ENCODE data around the gene ELP4.

The ELP4 gene

DNA sequence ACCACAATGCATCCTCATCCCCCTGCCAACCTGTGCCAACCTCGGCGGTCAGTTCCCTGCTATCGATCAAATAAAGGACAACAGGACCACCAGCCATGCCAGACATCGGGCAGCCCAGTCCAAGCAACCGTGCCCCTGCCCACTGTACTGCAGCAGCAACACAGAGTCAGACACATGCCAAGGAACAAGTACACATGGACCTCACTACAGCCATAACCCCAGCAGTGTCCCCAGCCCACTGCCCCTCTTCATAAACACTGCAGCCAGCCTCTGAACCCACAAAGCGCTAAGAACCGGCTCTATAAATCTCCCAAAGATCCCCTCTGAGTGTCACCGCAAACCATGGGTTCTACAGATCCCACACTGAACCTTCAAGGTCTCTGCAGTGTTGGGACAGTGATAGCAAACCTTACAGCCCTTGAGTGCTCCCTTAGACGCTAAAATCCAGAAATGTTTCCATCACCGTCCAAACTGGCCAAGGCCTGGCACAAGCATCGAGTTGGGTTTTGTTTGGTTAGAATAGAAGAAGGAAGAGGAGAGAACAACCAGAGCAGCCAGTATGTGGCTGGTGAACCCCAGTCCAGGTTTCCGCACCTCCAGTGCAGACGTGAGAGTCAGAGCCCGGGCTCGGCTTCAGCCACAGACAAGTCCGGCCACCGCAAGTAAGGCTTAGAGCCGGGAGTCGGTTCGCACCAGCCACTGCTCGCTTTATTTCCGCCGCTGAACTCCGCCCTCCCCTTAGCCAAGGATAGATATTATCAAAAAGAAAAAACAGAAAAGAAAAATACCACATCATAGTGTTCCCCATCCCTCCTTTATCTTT, 293.6 kb downstream of the ELP4 start:
- no peak for DNase-seq

DNA sequence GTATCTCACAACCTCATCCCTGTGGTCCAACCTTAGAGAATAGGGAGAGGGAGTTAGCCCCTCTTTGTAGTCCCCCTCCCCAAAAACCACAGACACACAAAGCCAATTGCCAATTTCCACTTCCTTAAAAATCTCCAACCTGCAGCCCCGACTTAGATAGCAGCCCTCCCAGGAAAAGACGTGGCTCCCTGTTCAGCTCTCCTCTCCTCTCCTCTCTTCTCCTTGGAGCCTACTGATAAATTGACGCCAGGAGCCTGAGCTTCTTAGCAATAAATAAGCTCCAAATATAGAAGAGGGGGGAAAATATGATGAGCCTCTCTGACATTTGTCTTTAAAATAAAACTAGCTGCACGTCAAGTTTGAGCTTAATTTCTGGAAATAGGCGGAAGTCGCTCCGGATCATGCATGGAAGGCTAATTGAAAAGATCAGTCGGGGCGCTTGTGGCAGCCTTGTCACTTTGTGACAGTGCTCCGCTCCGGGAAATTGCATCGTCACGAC, 294.3 kb downstream of the ELP4 start:
- DNase-seq: no peak

DNA sequence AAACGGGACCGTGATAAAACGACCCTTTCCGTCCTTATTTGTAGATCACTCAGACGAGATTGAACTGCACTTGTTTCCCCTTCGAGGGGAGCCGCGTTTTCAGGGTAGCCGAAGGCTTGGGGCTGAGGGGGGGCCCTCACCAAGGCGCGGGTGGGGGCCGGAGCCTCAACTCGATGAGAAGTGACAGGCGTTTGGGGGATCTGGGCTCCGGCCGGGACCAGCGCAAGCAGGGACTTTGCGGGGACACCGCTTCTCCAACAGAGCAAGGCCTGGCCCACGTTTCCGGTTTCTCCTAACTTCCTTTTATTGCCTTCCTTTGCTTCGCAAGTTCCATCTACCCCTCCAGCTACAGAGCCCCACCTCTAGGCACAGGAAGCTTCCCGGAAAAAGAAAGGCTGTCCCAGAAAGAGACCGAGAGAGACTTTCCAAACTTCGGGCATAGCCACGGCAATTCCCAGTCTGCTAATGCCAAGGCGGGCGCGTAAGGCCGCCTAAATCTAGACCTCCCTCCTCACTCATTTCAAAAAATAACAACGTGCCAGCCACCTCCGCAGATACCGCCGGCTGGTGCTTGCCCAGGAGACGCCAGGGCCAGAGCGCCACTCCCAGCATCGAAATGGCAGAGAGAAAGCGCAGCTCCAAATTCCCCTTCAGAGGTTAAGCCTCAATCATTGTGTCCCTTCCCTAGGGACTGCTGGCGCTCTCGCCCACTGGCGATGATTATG, 294.9 kb downstream of the ELP4 start:
- no peak for DNase-seq

DNA sequence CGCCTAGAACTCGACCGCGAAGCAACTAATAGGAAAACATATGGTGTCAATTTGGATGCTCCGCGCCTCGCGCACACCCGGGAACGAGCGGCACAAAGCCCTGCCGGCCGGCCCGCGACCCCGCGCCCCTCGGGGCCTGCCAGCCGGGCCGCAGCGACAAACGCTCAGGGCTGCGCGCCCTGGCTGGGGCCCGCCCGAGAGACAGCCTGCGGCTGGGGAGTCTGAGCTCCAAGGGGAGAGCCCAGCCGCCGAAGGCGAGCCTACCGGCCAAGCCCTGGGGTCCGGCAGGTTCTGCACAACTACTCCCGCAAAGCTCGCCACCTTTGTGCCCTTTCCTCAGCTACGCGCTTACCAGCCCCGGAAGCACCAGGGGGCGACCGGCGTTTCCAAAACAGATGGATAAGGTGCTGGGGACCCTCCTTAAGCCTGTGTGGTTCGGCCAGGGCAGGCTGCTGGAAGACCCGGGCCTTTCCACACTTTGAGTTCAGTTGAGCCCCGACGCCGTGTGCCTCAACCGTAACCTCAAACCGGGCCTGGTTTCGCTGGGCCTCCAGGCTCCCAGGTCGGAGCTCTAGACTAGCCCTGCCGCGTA, 295.6 kb downstream of the ELP4 start:
- DNase-seq: no peak

DNA sequence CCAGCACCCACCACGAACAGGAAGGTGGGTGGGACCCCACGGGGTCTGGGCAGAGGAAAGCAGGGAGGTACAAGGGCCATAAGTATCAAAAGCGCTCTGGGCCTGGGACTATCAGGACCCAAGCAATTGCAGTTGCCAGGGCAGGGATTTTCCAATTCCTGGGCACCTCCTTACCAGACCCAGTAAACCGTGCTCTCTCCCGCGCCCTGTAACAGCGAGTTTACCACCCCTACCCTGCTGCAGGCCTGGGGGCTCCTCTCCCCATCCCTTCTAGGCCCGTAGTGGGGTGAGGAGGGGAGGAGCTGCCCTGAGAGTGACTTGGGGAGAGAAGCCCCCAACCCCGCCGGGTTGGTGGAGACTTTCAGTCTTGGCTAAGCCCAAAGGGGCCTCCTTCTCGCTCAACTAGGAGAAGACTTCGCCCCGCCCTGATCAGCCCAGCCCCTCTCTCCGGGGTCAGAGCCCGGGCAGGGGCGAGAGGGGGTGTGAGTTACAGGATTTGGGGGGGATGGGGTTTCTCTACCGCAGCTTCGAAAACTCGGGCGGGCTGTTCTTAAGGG, 296.1 kb downstream of the ELP4 start:
- DNase-seq: no peak

DNA sequence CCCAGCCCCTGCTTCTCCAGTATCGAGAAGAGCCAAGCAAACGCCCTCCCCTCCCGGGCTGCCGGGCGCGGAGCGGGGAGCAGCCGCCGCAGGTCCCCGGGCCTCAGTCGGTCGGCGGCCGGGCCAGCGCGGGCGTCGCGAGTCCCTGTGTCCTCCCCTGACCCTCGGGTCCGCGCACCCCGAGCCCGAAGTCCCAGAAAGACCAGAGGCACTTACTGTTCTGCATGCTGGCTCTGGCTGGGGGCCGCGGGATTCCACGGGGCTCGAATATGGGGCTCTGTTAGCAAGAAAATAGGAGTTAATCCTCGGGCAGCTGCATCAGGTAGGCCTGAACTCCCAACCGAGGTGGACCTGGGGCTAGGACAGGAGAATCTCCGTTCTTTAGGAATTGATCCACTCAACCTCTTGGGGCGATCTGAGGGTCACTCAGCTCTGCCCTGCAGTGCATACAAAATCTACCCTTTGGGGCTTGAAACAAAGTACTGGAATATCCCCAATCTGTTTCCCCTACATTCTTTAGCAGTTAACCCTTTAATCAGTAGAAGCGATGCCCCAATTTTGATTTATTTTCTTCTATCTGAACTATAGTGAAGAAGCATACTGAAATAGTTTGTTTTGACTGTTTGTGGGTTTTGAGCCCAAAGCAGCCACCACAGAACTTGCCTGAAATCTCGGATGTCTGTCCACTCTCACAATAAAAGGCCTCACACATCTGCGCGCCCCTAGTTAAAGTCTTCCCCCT, 296.8 kb downstream of the ELP4 start:
- no peak for DNase-seq

DNA sequence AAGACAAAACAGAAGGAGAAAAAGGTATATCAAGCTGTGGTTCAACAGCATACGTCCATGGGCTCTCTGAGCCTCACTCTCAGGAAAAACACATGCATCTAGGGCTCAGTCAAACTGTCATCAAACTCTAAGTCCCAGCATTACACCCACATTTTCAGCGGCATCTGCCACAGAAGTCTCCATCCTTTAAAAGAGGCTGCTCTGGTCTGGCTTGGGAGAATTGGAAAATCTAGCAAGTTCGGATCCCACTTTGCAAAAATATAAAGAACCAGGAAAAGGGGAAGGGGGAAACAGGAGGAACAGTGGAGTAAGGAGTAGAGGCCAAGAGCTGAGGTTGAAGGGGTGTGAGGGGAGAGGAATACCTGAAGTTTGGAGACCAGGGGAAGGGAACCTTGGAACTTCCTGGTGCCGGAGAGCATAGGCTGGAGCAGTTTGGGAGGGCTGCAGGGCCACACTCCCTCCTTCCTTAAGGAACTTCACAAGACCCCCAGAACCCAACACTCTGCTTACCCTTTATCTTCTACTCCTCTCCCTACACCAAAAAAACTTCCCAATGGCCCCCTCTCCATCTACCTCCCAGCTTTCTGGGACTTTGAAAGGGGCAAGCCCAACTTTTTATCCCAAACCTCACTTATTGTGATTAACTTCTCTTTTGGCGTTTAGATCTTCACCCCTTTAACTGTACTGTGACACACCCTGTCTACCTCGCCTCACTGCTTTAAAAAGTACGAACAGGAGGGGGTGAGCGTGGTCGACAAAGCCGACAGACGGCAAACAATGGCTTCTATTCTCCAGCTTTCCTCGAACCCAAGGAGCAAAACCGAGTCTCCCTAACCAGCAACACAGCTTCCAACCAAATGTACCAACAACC, 297.6 kb downstream of the ELP4 start:
- DNase-seq: no peak

DNA sequence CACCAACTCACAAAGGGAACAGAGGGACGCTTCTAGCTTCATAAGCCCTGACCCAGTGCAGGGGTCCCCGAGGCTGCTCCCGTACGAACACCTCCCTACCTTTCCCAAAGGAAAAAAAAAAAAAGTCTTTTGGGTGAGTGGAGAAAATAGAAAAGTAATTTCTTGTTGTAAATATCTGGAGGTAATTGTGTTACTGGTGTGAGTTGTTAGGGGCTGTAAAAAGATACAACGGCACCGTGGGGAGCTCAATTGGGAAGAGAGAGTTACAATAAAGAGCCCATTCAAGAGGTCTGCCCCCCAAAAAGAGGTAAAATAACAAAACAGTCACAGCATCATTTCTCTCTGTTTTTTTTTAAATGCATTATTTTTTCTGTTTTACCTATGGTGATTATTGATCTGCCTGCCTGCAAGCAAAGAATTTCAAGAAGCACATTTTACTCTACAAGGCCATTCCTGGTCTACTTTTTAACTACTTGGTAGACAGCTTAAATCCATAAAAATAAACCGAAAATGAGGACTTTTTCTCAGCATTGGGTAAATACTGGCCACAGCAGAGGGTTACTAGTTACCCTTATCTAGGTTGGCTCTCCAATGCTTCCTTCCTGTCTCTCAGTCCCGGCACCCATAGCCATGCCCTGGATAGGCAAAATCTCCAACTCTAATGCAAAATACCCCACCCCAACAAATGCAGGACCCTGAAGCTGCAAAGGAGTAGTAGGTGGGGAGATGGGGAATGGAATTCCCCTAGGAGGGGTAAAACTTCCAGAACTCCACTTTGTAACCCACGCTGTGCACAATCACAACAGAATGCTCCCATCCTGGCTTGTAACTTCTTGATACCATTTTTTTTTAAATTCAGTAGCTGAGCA, 298.5 kb downstream of the ELP4 start:
- DNase-seq: no peak

DNA sequence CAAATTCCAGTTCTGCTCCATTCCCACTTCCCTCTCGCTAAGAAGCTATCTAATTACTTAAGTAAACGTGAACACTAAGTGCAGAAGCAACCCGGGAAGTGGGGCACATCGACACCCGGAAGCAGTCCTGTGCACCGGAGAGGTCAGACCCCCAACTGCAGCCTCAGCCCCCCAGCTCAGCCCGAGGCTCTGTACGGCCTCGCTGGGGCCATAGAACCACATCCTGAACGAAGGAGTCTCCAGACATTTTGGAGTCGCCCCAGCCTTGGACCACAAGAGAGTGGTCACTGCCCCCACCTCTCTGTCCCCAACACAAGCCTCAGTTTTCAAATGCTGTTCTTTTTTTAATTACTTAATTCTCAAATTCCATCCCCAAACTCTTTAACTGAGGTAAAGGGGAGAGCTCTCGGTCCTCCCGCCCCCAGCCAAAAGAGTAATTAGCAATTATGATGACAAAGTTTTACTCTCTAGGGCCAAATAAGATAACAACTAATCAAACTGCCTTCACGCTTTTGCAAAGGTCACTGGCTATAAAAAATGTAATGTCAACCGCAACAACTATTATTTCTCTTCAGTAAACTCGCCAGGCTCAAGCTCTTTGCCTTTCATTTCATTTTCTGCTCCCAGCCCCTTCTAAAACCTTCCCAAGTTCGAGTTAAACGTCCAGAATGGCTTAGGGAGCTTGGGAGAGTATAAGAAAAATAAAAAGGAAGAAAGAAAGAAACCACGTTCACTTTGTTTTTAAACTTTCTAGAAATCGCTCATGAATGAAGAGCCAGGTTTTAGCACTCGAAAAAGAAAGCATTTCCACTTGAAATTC, 299.4 kb downstream of the ELP4 start:
- no peak for DNase-seq

DNA sequence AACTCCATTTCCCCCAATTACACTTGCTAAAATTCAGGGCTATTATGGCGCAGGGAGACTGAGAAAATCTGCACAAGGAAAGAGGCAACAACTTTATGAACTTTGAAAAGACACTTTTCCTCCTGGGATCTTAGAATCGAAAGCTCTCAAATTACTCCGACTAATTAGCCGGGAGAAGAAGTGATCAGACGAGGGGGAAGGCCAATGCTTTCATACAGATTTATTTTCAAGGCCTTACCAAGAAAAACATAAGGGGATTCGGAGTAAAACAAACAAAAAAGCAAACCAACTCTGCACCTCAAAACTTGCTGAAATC, 299.9 kb downstream of the ELP4 start:
- DNase-seq: no peak

DNA sequence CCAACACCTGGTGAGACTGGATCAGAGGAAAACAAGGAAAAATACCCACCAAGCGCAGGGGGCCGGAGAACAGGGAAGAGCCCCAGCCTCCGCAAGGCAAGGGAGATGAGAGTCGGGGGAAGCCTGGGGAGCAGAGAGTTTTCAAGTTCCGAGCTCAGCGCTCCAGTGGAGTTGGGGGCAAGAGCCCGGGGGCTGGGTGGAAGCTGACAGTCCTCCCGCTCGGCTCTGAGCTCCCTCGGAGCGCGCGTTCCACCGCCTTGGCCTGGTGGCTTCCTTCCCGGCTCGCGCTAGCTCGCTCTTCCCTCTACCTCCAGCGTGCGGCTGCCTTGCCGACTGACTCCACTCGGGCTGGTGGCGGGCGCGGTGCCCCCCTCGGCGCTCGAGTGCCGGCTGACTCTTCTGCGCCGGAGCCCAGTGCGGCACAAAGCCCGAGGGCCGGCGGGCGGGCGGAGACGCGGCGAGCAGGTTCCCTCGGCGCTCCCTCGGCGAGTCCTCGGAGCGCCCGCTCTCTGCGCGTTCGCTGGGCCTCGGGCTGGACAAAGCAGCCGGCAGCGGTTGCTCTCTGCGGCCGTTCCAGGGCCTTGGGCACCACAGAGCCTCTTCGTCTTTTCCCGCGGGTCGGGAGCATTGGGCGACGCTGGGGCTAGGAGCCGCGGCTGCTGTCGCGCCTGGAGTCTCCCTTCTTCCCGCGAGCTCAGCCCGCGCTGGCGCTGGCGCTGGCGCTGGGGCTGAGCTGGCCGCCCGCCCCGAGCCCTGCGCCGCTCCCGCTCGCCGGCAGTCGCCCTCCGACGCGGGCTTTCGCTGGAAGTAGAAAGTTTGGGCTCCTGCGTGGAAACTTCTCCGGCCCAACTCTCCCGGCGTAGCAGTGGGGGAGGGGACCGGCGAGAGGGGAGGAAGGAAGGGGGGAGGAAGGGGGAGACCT, 300.6 kb downstream of the ELP4 start:
- DNase-seq: no peak

DNA sequence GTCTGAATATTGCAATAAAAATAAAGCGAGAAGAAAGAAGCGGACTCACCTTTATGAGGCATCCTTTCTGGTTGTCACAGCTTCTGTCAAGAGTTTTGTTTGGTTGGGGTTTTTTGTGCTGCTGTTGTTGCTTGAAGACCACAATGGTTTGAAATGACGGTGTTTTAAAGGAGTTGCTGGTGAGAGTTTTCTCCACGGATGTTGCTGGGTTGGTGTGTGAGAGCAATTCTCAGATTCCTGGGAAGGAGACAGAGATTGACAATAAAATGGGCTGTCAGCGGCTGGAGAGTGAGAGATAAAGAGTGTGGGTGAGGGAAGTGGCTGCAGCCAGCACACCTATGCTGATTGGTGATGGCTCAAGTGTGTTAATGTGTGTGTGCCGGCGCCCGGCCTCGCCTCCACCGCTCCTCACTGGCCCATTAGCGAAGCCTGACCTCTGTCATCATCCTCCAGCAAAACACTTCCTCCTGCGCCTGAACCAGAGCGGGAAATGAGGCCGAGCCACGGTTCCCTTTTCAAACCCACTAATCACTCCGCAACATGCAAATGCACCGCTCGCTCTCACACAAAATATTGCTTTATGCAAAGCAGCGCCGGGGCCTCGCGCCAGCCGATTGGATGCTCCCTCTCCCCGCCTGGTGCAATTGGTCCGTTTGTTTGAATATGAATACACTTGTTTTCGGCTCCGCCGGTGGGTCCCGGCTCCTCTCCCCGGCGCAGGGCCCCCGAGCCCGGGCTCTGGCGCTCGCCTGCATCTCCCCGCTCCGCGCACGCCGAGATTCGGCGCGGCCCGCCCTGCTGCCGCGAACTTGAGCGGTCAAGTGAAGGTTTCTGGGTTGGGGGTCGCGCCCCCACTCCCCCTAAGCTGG, 301.4 kb downstream of the ELP4 start, which contains the start of gene PAX6:
TSS of gene PAX6 (minus strand) at position 544 of the 869 bp plus-strand sequence. CDS start 4,911 bp downstream, outside the sequence.
- peak; percentile 50 for DNase-seq

DNA sequence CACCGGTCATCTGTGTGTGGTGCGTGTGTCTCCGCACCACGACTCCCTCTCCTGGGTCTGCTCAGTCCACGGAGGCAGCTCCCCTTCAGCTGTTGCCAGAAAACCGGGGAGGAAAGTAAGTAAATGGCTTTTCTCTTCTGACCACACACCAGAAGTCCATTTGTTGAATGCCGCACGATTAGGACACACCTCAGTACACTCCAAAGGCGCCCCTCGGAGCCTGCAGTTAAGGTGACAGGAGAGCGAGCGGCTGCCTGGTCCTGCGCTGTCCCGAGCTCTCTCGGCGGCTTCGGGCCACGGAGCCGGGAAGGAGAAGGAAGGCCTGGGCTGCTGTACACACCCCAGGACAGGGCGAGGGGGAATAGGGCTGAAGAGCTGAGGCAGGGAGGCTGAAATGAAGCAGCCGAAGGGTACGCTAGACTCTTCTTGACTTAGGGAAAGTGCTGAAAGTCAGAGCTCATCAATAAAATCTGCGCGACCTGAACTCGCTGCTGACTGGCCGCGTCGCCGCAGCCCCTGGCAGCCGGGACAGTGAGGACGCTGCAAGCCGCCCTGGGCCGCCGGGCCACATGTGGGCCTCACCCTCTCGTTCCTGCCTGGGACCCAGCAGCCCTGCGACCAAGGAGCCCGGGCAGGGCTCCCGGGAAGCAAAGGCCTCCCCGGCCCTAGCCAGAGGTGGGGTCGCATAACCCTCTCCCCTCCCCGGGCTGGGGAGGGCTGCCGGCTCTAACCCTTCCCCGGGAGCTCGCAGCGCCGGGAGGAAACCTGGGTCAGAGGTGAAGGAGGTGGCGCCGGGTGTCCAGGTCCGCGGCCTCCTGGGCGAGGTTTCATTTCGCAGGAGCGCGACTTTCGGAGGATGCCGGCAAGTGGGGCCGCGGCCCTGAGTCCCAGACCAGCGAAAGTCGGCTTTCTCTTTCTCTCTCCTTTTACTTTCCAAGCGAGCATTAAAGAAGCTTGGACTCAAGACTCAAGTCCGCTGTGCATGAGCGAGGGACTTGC, 303.1 kb downstream of the ELP4 start:
- no peak for DNase-seq

DNA sequence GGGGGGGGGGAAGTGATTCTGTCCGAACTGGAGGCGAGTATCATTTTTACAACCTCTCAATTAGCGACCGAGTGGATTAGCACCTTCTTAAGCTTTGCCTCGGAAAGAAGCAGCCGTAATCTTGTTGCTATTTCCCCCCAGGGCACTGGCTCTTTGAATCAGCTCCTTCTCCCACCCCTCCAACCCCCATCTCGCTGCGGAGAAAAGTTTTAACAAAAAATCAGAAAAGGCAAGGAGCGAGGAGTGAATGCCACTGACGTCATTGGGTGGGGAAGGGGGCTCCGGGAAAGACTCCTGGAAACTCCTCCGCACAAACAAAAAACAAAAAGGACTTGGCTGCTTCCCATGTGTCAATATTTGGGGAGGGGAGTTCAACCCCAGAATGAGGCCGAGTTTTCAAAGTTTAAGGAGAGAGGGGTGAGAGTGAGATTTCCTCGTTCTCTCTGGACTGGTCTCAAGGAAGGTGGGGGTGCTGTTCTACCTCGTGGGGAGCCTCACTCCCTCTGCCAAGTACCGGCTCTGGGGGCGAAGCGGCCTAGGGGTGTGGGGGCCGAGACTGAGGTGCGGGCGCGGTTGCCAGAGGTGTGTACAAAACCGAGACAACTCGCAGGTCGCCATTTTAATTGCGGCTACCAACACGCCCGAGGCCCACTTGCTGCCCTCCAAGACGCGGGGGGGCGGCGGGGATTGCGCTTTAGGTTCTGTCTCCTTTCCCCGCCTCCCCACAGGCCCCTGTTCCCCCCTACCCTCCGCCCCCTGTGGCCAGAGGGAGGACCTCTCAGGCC, 304.0 kb downstream of the ELP4 start:
- DNase-seq: no peak

DNA sequence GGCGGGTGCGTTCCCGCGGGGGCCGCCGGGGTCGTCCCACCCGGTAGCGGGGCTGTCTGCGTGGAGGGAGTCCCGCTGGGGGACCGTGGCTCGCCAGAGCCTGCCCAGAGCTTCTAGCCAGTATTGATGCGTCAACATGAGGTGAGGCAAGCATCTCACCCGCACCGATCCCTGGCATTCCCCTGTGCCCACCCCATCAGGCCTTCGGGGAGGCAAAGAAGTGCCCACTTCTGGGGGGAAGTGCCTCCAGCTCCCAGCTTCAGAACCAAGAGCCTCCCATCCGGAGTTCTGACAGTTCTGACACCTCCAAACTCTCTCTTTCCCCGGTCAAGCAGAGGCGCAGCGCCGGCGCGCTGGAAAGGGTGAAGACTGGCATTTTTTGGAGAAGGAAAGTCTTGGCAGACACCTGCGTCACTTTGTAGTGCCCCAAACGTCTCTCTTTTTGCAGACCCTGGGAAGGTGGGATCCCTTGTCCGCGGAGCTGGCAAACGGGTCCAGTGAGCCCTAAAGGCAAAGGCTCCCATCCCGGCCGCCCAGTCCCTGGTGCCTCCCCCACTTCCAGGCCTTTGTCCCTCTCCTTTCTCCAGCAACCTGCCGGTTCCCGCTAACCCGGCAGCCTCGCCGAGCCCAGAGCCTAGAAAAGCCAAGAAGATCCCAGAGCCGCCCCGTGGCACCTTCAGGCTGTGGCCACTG, 304.8 kb downstream of the ELP4 start:
- no peak for DNase-seq

Data from CD4-positive, alpha-beta T cell treated with Interleukin-21 for 1 hour (primary cell).